ENCODE data around the gene EPDR1.
A peak's percentile ranks its signal among the peaks of the same experiment; 100 is the strongest.
"Not testable (repeated sequence)": the region's sequence is repeated elsewhere in the genome, so short reads cannot be mapped to it uniquely, and the experiment has no call there.

The EPDR1 gene

GRCh38 chr7:37928878-37929277 lies 8.4 kb downstream of the EPDR1 start:
- DNase-seq (ENCODE audit: low read depth in 2 of 2): no peak

DNA sequence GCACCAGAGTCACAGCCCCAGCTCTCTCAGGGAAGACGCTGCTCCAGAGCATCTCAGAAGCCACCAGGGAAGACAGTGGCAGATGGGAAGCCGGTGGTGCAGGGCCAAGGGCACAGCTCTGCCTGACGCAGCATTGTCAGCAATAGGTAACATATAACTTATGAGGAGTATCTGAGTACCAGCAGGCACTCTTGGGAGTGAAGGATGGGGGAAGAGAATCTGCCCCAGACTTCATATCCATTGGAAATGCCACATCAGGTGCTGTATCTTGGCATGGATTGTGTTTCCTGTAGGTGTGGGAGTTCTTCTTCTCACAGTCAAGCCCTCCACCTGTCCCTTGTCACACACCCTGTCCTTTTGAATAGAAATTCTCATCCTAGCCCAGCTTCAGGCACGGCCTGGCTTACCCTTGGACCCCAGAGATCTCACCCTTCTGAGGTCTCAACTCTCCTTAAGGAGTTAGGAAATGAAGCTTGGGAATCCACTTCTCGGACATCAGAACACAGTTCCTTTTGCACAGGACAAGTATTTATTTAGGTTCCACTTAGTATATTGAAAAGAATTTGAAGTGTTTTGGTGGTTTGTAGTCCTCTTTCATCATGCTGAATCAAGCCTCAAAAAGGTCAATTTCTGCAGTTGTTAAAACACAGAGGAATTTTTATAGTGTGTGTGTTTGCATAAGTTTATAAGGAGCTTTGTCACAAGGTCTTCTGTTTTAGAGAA lies 9.9 kb downstream of the EPDR1 start:
- DNase-seq (ENCODE audit: low read depth in 2 of 2): no peak

DNA sequence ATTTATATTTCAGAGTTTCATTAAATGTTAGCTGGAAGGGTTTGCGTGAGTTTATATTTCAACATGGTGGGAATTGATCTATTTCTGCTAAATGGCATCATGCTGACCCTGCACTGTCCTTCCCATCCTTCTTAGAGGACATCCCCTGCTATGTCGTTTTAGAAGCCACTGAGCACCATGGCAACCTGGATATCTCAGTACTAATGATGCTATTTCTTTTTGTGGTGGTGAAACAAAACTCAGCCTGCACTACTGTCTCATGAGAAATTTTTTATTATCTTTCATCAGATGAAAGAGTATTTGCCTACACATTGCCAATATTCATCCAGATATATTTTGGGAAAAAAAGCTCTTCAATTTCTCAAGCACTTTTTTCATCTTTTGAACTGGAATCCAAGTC lies 12.1 kb downstream of the EPDR1 start:
- DNase-seq (ENCODE audit: low read depth in 2 of 2): no peak

DNA sequence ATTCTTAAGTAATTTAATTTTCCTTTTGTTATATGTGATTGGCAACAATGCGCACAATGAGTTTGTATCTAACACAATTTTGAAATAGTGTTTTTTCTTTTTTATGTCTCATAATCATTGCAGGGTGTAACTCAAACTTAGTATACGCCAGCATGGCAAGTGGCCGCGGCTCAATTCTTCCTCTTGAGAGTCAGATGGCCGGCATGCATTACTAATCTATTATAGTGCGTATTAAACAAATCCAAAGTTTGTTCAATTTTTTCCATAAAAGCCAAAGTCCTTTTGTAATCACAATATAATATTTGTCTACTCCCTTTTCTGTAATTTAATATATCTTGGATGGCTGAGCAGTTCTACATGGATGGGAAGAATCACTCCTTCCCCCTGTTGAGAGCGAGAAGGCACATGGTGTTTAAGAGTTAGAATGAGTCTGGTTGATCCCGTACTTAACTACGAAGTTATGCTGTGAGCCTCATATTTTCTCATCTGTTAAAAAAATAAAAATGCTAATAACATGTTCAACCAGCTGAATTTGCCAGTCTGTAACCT lies 12.7 kb downstream of the EPDR1 start:
- DNase-seq (ENCODE audit: low read depth in 2 of 2): no peak

DNA sequence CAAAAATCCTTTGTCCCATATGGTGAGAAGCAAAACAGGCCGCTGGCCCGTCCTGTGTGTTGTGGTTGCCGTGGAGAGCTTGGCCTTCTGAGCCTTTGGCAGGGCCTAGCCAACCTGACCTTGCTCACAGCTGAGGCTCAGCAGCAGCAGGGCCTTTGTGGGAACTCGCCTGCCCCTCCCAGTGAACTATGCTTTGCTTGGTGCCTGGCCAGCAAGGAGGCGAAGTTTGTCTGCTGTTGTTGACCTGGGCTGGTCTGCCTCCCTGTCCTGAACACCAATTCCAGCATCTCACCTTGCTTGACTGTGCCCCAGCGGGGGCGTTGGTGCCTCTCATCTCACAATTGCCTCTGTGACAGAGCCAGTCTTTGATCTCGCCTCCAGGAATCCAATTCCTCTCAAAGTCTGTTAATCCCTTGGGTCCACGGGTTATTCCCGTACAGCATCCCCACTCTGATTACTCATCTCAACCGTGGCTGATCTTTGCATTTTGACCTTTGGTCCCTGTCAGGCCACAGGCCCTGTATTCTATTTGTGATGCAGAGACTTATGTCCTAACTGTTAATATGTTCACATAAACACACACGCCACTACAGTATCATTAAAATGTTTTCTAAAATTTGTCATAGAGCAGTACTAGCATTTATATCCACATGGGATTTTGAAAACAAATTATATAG lies 22.6 kb downstream of the EPDR1 start:
- DNase-seq (ENCODE audit: low read depth in 2 of 2): no peak

- no peak for DNase-seq (ENCODE audit: low read depth in 2 of 2)
Measured at GRCh38 chr7:37943905-37944736, 23.7 kb downstream of the EPDR1 start.

- no peak for DNase-seq (ENCODE audit: low read depth in 2 of 2)
Measured at GRCh38 chr7:37944737-37945054, 24.3 kb downstream of the EPDR1 start.

- no peak for DNase-seq (ENCODE audit: low read depth in 2 of 2)
Measured at GRCh38 chr7:37945336-37945735, 24.9 kb downstream of the EPDR1 start.

GRCh38 chr7:37947138-37947940 lies 26.9 kb downstream of the EPDR1 start:
- no peak for DNase-seq (ENCODE audit: low read depth in 2 of 2)

- DNase-seq (ENCODE audit: low read depth in 2 of 2): no peak
Measured at GRCh38 chr7:37947941-37948210, 27.4 kb downstream of the EPDR1 start.

DNA sequence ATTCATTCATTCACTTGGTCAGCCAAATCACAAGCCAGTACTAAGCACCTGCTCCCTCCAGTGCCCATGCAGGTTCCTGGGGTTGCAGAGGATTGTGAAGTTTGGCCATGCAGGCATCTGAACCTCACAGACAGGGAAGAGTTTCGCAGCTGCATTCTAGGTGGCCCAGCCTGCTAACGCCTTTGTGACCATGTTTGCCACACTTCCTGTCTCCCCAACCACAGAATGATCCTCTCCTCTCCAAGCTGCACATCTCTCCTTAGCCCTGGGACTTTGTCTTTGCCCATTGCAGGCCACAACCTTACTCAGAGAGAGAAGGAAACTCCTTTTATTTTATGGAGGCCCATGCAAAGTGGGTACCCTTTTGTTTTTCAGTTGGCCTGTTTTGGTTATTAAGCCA lies 31.8 kb downstream of the EPDR1 start:
- no peak for DNase-seq (ENCODE audit: low read depth in 2 of 2)

DNA sequence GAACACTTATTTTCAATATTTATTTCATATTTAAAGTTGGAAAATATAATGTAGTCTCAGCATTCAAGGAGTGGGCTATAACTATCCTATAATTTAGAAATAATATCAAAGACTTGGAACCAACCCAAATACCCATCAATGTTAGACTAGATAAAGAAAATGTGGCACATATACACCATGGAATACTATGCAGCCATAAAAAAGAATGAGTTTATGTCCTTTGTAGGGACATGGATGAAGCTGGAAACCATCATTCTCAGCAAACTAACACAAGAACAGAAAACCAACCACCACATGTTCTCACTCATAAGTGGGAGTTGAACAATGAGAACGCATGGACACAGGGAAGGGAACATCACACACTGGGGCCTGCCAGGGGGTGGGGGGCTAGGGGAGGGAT lies 33.8 kb downstream of the EPDR1 start:
- not testable (repeated sequence) for DNase-seq (ENCODE audit: low read depth in 2 of 2)

DNA sequence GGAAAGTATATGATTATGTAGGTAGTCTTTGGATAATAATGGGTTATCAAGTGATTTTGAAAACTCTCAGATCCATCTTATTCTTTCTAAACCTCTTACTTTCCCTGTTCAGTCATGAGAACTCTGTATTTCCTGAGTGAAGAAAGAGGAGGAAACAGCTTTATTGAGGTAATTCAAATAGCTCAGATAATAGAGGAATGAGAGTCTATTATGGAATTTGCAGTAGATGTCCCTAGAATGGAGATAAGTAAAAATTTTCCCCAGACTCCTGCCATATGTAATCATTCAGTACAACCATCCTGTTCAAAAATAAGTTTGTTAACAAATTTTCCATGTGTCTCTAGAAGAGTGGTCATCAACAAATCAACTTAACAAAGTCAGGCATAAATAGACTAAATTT lies 36.4 kb downstream of the EPDR1 start:
- DNase-seq (ENCODE audit: low read depth in 2 of 2): no peak

DNA sequence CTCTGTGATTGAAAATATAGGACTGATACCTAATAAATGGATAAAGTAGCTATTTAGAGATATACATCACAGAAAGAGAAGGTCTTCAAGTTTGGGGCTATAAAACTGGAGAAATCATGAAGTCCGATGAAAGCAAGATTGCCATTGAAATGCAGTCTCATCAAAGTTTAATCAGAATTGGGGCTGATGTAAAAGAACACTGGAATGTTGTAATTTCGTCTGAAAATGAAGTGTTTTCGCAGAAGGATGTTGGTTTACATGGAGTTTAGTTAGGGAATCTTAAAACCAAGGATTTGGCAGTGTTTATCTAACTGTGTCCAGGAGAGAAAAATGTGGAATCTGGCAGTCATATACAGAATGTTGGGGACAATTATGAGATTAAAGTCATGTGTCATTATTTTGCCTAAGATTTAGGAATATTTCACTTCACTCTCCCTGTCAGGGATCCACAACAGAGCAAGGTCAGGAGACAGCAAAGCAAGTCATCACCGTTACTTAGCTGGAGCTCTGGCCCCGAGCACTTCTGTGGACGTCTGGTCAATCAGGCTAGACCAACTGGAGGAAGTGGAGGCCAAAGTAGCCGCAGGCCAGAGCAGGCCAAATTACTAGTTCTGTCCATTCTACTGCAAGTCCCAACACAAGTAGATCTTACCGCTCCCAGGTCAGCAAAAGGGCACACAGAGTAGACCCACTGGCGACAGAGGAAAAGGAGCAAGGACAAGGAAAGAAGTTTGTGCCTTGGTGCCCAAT lies 37.0 kb downstream of the EPDR1 start:
- no peak for DNase-seq (ENCODE audit: low read depth in 2 of 2)

- no peak for DNase-seq (ENCODE audit: low read depth in 2 of 2)
Measured at GRCh38 chr7:37960483-37960882, 40.0 kb downstream of the EPDR1 start.

DNA sequence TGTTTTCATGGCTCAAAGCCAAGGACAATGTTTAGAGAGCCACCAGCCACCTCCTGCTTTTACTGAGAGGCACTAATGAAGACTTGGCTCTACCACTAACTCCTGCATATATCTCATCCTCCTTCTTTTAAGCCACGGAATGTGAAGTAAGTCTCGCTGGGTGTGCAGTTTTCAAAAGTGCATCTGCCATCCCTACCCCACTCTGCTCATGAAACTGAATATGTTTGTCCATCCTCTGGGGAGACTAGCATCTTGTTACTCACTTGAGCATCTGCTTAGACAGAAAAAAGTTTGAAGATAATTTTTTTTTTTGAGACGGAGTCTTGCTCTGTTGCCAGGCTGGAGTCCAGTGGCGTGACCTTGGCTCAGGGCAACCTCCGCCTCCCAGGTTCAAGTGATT lies 40.8 kb downstream of the EPDR1 start:
- no peak for DNase-seq (ENCODE audit: low read depth in 2 of 2)

DNA sequence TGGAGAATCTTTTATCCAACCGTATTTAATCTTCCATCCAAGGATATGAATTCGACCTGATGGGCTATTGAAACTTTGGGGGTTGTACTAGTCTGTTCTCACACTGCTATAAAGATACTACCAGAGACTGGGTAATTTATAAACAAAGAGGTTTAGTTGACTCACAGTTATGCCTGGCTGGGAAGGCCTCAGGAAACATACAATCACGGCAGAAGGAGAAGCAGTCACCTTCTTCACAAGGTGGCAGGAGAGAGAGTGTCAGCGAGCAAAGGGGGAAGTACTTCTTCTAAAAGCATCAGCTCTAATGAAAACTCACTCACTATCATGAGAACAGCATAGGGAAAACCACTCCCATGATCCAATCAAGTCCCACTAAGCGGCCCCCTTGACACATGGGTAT lies 43.8 kb downstream of the EPDR1 start:
- no peak for DNase-seq (ENCODE audit: low read depth in 2 of 2)

GRCh38 chr7:37970211-37970610 lies 49.8 kb downstream of the EPDR1 start:
- DNase-seq (ENCODE audit: low read depth in 2 of 2): no peak

DNA sequence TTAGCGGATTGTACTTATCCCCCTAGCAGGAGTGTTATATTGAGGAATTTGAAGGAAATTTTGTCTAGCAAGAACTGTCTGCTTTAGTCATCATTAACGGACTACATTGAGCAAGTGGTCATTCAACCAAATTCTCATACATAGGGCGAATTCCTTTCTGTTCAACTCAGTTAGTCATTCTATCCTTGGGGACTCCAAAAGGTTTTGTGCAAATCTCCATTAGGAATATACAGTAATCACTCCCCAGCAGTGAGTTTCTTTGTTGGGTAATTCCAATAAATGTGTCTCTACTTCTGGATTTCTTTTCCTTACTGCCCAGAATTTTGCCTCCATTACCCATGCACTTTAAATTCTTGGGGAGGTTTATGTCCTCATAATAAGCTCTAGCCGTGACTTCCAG lies 51.1 kb downstream of the EPDR1 start:
- DNase-seq (ENCODE audit: low read depth in 2 of 2): peak in 1 of 2 experiments; percentile 14

GRCh38 chr7:37973915-37974314 lies 53.5 kb downstream of the EPDR1 start:
- no peak for DNase-seq (ENCODE audit: low read depth in 2 of 2)

GRCh38 chr7:37974711-37975110 lies 54.3 kb downstream of the EPDR1 start:
- DNase-seq (ENCODE audit: low read depth in 2 of 2): no peak
